H4 (cell line): ENCODE data around the gene RNF25. TPM values are rescaled to one million over a fixed set of nuclear protein-coding genes. Genes with fewer than 3 reads are reported as not detected.

Source experiments
- DNase-seq: peaks from one replicate; pipeline ENCODE4 v3.0.0-alpha.2; 2015; ENCODE audit warnings: low spot score
- total RNA-seq: library from RNA; depleted of rRNA; stranded (reverse); fragments of >200 nt; shearing (Covaris generic); gene quantifications from 2 replicates; pipeline ENCODE4 v1.2.3, GENCODE V29; 2014; rRNA removed

RNF25 gene
- total RNA-seq, 1 experiment from 2014 or later, result 35.2 TPM

GRCh38 chr2:218626369-218626768 lies 45.4 kb downstream of the RNF25 start:
- no peak for DNase-seq

GRCh38 chr2:218623366-218623705 lies 48.5 kb downstream of the RNF25 start:
- DNase-seq, result no peak

GRCh38 chr2:218622606-218623365 lies 49.0 kb downstream of the RNF25 start:
- no peak for DNase-seq

GRCh38 chr2:218621007-218621406 lies 50.8 kb downstream of the RNF25 start:
- no peak for DNase-seq

GRCh38 chr2:218618102-218618860 lies 53.5 kb downstream of the RNF25 start:
- DNase-seq, result no peak

- no peak for DNase-seq
Observed at GRCh38 chr2:218615868-218616315, 55.9 kb downstream of the RNF25 start.

Other genes with a start within 250 kb of the RNF25 start
- gene USP37, start 103.7 kb downstream of the RNF25 start, total RNA-seq, result 7.6 and 14.7 TPM in 2 replicates
- 111 and 119 TPM in 2 replicates for gene CNOT9, start 103.2 kb downstream of the RNF25 start, total RNA-seq
- gene PLCD4, start 64.1 kb downstream of the RNF25 start, total RNA-seq, result 0.29 and 1.3 TPM in 2 replicates
- gene ZNF142, start 12.4 kb downstream of the RNF25 start, total RNA-seq, result 4.2 and 6.8 TPM in 2 replicates
- gene BCS1L, start 12.3 kb downstream of the RNF25 start, total RNA-seq, result 15.9 and 28.1 TPM in 2 replicates
- 10.4 and 19.5 TPM in 2 replicates for gene STK36, start 84 bp upstream of the RNF25 start, total RNA-seq
- gene TTLL4, start 38.8 kb upstream of the RNF25 start, total RNA-seq, result 17.0 and 19.5 TPM in 2 replicates
- gene CYP27A1, start 110.1 kb upstream of the RNF25 start, total RNA-seq, result 0.21 TPM in 1 of 2 replicates, not detected in the other
- gene PRKAG3, start 159.8 kb upstream of the RNF25 start, total RNA-seq, result not detected in 2 replicates
- gene WNT6, start 187.8 kb upstream of the RNF25 start, total RNA-seq, result 0.21 and 2.1 TPM in 2 replicates
- gene WNT10A, start 208.8 kb upstream of the RNF25 start, total RNA-seq, result 0.12 TPM in 1 of 2 replicates, not detected in the other